ENCODE results near the gene CACNA2D2.

The CACNA2D2 gene

DNA sequence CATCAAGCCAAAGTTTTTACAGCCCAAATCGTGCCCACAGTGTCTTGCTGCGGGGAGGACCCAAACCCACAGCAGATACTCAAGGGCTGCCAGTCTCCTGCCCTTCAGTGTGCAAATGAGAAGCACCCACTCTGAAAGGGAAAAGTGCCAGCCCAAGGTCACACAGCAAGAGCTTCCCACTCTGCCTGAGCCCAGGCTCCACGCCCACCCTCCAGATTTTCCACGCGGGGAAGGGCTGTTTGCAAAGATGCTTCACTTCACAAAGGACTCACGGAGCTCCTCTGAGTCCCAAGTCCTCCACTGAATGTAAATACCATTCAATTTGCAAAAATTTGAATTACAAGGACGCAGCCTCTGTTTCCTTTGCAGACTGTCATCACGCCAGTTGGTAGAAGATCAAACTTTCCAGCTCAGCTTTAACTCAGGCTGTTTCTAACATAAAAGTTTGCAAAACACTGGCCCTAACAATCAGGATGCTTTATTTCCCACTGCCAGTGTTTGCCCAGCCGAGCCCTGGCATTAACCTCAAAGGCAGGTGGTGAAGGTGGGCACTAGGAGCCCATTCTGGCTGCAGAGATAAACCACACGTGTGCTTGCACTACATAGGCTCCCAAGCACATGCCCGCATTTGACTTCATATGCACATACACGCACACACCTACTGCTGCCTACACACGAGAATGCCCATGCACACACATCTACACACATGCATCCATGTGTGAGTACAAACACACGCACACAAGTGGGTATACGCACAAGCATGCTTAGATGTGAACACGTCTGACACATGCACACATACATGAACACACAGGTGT lies 7.6 kb downstream of the CACNA2D2 start:
- no peak for DNase-seq (ENCODE audit: low read depth)

DNA sequence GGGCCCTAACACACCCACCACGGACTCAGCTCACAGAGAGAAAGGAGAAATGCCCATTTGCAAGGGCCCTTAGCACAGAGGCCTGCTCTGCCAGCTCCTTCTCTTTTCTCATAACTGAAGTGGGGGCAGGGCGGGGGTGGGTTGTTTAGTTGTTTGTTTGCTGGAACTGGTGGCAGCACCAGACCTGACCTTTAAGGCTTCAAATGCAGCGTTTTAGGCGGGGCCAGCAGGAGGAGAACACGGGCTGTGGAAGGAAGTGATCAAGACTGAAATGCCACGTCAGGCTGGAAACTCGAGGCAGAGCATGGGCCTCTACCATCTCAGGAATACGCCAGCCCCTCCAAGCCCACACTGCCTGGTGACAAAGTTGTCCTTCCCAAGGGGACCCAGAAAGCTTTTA lies 9.3 kb downstream of the CACNA2D2 start:
- DNase-seq (ENCODE audit: low read depth): no peak

DNA sequence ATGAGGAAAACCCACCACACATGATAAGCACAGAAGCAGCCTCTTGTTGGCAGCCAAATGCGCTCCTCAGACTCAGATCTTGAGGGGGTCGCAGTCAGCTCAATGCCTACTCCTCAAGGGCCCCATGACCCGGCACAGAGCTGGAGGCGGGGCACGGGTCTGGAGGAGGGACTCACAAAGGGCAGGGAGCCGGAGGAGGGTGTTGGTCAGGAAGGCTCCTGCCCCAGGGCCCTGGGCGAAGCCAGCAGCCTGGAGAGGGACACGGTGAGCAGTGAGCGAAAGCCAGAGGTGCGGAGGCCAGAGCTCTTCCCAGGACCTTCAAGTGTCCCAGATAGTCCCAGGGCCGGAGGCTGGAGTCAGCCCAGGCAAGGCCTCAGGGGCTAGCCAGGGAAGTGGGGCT lies 9.8 kb downstream of the CACNA2D2 start:
- no peak for DNase-seq (ENCODE audit: low read depth)

DNA sequence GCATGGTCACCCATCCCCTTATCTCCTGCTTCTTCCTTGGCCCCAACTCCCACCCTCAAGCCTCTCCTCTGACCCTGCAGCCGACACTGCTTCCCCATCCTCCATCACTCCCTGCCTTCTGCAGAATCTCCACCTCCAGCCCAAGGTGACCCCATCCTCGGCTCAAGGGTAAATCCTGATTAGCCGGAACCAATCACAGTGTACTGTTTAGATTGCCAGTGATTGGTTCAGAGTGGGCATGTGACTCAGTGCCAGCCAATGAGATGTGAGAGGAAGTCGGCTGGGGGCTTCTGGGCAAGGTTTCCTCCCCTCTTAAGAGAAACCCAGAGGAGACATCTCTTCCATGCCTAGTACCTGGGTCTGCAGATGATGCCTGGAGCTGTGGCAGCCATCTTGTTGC lies 10.3 kb downstream of the CACNA2D2 start:
- no peak for DNase-seq (ENCODE audit: low read depth)

DNA sequence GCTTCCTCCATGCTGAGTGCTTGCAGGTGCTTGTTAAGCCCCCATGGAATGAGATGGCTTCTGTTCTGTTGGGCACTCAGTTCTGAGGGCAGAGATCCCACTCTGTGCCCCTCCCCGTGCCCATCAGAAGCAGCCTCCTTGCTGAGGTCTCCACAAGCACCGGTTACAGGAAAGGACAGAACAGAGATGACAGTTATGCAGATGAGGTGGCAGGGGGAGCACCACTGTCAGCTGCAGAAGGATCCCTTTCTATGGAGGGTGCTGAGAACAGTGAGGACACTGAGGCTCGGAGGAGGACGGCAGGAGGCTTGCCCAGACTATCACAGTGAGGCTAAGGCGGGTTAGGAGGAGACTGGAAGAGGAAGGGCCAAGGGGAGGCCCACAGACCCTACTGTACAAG lies 12.4 kb downstream of the CACNA2D2 start:
- DNase-seq (ENCODE audit: low read depth): no peak

DNA sequence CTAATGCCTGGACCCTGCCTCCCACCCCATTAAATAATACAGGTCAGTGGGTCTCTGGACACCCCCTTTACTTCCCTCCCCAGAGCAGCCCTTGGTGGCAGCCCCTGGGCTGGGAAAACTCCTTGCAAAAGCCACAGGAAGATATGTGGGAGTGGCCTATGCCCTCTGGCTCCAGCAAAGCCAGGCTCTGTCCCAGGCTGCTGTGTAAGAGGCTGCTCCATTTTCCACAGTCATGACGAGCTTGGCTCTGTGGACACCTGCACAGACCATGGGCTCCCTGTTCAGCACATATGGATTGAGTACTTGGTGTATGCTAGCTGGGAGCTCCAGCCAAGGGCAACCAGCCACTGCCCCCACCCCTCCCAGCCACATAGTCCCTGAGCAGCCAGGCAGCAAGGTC lies 13.0 kb downstream of the CACNA2D2 start:
- DNase-seq (ENCODE audit: low read depth): no peak

DNA sequence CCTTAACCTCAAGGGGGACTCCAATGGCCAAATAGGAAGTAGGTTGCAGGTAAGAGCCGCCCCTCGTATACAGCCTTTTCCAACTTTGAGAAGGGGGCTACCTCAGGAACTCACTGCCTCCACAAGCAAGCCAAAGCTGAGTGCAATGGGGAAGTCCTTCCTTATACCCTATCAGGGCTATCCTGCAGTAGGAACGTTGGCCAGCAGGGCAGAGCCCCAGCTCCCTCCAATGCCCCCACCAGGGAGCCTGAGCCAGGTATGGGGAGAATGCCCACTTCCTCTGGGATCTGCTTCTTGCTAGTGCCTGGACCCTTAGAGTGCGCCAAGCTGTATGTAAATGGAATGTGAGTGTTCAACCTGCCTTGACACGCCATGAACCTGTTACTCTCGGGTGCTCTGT lies 16.3 kb downstream of the CACNA2D2 start:
- DNase-seq (ENCODE audit: low read depth): no peak

DNA sequence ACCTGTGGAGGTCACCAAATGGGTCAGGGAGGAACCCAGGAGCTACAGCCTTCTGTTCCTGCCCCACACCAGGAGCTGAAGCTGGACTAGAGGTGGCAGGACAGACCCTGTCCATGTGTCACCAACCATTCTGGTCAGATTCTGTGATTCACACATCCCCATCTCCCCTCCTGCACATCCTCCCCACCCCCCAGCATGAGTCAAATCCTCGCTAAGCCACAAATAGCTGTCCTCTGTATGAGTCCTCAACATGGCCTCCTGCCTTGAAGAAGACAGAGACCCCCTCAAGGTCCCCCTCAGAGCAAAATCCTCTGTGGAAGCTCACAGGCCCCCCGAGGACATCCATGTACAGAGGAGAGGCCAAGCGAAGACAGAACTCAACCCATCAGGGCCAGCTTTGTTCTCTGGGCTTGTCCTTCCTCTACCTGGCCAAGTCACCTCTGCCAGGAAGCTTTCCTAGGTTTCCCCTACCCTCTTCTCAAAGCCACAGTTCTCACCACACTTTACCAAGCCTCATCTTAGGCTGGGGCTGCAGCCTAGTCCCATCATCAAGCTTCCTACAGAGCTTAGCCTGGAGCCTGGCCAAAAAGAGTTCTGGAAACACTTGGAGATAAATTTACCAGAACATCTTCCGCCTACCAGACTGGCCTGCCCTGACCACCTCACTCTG lies 17.1 kb downstream of the CACNA2D2 start:
- no peak for DNase-seq (ENCODE audit: low read depth)

DNA sequence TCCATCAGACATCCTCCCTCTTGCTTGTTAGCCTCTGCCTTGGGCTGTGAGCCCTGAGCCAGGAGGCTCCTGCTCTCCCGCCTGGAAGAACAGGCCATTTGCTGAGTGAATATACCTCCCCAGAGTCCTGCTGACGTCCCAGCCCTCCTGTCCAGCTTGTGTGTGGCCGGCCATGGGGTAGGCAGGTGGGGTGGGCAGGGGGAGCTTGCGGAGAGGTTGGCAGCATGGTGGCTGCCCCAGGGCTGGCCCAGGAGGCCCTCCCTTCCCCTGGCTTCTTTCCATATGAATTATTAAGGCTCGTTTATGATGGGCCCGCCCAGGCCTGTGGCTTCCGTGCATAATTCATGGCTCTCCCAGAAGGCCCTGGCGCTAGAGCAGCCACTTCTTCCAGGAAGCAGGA lies 18.7 kb downstream of the CACNA2D2 start:
- DNase-seq (ENCODE audit: low read depth): no peak

DNA sequence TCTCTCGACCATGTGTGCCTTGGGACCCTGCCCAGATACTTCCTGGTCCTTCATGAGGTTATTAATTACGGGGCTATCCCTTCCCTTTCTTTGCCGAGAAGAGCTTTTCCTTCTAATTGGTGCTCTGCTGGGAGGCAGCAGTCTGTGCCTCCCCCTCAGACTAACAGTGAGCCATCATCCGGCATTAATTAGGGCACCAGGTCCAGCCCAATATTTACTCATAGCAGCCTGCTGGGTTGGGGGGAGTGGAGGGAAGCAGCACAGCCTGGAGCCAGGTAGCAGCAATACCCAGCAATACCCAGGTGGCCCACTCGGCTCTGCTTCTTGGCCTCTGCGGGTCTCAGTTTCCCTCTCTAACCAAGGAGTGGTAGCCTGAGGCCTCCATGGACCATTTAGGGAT lies 20.1 kb downstream of the CACNA2D2 start:
- no peak for DNase-seq (ENCODE audit: low read depth)

DNA sequence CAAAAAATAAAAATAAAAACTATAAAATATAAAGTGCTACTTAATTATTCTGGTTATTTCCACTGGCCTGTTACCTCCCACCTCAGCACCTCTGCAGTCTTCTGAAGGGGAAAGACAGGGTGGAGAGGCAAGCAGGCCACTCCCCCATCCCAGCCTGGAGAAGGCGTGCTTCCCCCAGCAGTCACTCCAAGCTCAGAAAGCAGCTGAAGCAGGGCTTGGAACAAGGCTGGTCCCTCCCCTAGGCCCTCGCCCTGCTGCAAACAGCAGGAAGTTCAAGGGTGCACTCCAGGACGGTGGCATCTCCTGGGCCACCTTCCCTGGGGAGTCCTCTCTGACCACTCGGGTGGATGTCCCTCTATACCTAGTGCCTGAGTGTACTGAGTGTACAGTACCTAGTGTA lies 21.4 kb downstream of the CACNA2D2 start:
- DNase-seq (ENCODE audit: low read depth): no peak

DNA sequence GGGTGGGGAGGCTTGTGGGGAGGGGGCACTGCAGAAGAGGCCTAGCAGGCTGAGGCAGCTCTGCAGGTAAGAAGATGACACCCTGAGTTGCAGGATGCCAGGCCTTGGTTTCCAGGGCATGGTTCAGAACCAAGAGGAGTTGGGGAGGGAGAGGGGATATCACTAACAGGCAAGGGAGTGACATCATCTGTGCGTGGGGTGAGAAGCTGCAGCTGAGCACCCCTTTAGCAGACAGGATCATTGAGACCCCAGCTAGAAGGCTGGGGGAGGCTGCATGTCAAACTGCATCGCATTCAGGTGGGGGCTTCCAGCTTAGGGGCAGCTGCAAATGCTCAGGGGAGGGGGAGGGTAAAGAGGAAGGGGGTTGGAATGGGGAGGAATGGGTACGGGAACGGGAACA lies 23.0 kb downstream of the CACNA2D2 start:
- no peak for DNase-seq (ENCODE audit: low read depth)

DNA sequence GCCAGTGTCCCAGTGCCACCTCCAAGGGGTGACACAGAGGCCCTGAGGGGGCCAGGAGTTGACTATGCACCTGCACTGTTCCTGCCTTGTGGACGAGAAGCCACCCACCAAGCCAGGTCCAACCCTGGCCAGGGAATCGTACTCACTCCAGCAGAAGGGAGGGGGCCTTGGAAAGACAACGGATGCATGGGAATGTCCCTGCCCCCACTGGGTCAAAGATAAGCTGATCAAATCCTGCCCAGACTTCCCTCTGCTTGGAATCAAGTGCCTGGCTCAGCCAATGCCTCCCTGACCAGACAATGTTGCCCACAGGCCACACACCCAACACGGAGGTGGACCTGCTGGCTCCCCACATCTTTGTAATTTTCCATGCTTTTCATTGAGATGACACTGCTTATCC lies 23.9 kb downstream of the CACNA2D2 start:
- DNase-seq (ENCODE audit: low read depth): no peak

DNA sequence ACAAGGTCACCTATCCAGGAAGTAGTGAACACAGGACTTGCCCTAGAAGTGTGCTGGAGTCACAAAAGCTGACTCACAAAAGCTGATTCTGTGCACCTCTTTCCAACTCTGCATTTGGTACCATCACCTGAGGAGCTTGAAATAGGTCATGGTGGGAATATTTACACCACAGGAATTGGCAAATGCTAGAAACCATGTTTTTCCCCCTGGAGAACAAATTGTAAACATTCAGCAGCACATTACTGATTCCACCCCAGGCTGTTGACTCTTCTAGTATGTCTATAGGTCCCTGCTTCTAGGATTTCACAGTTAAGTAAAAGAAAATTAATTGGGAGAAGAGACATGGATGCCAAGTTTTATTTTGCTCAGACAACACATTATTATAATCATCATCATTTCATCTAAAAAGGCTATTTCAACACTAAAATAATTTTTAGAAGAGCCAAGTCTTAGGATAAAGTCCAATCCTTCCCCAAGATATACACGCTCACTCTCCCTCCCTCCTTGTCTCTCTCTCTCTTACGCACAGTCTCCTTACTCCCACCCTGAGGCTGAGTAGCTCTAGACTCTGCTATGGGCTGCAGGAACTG lies 24.7 kb downstream of the CACNA2D2 start:
- DNase-seq (ENCODE audit: low read depth): no peak

DNA sequence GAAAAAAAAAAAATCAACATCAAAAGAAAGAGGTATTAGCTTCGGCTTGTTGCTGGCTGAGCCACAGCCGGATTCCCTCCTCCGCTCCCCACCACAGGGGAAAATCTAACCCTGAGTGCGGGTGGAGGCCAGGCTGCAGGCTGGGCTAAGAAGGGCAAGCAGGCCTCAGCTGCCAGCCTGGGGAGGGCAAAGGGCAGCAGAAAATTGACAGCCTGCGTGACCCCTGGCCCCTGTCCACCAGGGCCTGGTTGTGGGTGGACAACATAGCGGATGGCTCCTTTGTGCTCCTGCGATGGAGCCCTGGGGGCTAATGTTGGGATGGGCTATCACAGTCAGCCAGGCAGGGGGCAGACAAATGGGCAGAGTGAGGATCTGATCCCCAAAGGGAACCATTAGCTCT lies 25.4 kb downstream of the CACNA2D2 start:
- no peak for DNase-seq (ENCODE audit: low read depth)

DNA sequence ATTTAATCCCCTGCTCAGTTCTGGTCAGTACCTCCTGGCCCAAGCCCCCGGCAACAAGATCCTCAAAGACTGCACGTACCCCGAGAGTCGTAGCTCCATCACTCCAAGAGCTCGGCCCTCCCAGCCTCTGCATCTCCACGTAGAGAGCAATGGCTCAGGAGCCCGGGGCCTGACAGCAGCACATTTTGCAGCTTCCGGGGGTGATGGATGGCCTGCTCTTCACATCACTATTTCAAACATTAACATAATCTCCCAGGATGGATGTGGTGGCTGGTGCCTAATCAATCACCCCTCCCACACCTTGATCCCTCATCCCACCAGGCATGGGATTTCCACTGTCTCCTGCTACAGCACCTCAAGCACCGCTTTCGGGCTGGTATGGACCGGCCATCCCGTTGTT lies 28.1 kb downstream of the CACNA2D2 start:
- no peak for DNase-seq (ENCODE audit: low read depth)

DNA sequence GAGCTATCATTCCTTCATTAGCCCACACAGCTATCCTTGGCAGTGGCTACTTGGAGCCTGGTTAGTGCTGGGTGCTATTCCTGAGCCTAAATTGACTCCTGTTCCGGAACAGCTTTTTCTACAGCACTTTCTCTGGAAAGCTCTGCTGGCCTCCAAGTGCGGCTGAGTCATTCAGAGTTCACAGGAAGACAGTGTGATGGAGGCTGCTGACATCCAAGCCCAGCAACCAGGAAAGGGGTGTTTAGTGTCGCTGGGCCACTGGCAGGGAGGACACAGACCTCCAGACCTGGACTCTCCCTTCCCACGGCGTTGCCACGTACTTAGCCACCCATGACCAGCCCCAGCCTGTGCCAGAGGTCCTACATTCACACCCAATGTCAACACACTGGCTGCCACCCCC lies 28.7 kb downstream of the CACNA2D2 start:
- no peak for DNase-seq (ENCODE audit: low read depth)

DNA sequence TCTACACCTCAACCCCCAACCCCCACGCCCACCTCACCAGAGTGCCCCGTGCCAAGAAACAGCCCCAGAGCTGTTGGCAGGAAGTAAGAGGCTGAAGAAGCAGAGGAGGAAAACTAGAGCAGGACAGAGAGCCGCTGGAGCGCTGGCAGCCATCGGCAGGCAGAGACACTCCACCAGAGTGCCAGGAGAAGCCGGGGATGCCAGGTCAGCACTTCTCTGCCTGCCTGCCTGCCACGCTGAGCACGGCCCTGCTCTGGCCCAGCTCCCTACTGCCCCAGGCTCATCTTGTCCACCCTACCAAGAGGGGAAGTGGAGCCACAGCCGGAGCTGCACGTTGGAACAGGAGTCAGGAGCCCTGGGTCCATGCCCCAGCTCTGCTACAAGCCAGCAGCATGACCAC lies 29.7 kb downstream of the CACNA2D2 start:
- no peak for DNase-seq (ENCODE audit: low read depth)

DNA sequence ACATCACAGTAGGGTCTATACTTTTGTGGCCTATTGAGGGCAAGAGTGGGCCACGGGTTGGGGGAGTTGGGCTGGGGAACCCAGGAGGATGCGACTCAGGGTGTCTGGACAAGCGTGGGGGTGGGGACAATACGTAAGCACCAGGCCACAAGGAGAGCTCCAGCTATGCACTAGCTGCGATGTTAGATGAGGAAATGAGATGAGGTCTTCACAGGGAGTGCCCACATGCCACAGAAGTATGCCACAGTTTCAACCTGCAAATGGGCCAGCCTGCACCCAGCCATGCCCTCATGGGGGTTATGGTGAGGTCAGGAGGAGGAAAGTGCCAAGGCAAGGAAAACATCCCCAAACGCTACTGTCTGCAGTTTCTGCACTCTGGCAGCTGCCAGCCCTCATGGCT lies 30.5 kb downstream of the CACNA2D2 start:
- no peak for DNase-seq (ENCODE audit: low read depth)

DNA sequence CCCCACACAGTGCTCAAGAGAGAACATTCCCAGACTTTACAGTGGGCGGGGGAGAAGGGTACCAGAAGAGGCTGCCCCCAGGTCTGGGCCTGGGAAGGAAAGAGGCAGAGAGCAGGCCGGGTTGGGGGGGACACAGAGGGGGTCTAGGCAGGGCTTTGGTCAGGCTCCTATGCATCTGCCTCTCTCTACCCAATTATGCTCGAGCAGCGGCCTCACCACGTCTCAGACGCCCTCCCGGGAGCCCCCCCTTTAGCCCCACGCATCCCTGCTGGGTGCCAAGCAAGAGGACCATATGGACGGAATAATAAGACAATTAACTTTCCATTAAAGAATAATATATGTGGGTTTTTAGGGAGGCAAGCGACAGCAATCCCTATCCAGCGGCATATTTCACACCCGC lies 32.8 kb downstream of the CACNA2D2 start:
- DNase-seq (ENCODE audit: low read depth): no peak

DNA sequence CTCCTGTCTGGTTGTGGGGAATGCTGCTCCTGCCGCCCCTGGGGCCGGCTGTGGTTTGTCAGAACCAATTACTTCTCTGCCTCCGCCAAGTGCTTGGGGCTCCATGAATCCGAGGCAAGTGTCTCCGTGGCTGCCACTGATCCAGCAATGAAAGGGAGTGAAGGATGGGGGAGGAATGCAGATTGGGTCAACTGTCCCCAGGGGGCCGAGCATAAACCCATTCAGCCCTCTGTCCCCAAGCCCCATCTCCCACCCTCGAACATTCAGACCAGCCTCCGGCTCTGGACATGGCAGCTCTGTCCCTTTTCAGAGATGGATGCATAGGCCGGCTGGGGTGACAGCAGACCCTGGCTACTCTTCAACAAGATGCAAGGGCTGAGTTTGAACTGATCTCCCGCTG lies 35.5 kb downstream of the CACNA2D2 start:
- no peak for DNase-seq (ENCODE audit: low read depth)

DNA sequence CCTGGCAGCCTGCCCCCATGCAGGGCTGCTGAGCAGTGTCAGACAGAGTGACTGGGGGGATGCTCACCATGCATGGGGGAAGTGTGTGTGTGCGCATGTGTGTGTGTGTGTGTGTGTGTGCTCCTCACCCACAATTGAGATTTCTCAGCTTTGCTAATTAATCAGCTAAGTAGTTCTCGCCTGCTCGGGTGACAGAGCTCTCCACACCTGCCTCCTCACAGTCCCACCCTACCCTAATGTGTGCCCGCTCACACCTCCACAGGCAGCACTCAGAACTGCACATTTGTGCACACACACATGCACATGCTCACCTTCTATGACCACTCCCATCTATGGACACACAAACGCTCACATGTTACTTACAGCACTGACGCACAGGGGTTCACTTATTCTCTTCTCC lies 37.3 kb downstream of the CACNA2D2 start:
- DNase-seq (ENCODE audit: low read depth): no peak

DNA sequence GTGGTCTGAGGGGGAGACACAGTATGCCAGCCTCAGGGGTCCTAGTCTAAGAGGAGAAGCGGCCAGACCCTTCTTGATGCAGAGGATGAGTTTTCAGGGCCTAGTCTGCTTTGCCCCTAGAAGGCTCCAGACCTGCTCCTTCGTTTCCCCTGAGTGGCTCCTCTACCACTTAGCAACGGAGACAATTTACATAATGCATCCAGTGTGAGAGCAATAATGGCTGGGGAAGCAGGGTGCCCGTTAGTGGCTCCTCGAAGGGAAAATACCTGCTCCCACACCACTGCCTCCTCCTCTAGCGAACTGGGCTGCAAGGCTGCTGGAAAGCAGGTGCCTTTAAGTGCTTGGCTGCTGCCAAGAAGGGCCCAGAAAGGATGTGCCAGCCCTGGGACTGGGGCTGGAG lies 38.9 kb downstream of the CACNA2D2 start:
- DNase-seq (ENCODE audit: low read depth): no peak
